ENCODE data around the gene WDR20.
A peak's percentile ranks its signal among the peaks of the same experiment; 100 is the strongest.
"Not testable (repeated sequence)": the region's sequence is repeated elsewhere in the genome, so short reads cannot be mapped to it uniquely, and the experiment has no call there.

WDR20 gene

GRCh38 chr14:102222009-102222575, 82.4 kb downstream of the WDR20 start:
- DNase-seq, result no peak

DNA sequence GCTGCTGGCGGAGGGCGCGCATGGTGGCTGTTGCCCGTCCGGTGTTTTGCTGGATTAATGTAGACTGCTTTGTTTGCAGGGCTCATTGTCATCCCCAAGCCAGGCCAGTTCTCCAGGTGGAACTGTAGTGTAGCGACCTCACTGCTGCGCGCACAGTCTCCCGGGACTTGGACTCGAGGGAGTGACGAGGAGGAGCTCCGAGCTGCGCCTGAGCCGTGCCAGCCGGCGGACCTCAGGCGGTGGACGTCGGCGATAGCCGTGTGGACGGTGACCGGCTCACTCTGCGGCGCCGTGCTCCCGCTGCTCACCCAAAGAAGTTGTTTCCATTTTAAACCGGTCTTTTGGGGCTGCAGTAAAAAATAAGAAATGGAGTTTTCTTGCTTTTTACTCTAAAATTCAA, 83.1 kb downstream of the WDR20 start:
- no peak for DNase-seq

- no peak for DNase-seq
Observed at GRCh38 chr14:102223682-102224081, 84.0 kb downstream of the WDR20 start.

DNA sequence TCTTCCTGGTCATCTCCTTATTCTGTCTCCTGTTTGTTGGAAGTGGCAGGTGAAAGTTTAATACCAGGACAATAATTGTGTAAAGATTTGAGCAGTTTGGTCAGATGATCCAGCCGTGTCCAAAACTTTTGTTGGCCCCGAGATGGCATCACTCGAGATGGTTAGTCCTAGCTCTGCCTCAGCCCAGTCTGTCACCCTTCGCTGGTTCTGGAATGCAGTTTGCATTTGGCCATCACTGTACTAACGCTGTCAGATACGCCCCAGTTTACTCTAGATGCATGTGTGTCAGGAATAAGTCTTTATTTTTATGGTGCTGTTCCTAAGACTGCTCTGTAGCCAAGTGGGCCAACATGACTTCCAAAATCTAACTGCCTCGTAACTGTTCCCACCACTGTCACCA, 85.7 kb downstream of the WDR20 start:
- no peak for DNase-seq

DNA sequence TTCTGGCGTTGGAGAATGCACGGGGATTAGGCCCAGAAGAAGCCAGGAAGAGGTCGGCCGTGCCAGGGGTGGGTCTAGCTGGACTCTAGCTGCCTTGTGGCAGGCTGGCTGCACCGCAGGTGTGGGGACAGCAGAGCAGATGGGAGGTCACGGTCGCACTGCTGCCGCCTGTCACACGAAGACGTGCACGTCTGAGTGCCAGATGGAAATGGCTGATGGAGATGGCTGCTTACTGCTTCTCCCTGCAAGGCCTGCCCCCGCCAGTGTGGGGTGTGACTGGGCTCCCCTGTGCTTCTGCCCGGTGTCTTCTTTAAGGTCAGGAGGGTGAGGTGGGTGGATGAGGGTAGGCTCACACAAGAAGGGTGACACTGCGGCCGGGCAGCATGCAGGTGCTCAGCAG, 86.2 kb downstream of the WDR20 start:
- DNase-seq, result no peak

DNA sequence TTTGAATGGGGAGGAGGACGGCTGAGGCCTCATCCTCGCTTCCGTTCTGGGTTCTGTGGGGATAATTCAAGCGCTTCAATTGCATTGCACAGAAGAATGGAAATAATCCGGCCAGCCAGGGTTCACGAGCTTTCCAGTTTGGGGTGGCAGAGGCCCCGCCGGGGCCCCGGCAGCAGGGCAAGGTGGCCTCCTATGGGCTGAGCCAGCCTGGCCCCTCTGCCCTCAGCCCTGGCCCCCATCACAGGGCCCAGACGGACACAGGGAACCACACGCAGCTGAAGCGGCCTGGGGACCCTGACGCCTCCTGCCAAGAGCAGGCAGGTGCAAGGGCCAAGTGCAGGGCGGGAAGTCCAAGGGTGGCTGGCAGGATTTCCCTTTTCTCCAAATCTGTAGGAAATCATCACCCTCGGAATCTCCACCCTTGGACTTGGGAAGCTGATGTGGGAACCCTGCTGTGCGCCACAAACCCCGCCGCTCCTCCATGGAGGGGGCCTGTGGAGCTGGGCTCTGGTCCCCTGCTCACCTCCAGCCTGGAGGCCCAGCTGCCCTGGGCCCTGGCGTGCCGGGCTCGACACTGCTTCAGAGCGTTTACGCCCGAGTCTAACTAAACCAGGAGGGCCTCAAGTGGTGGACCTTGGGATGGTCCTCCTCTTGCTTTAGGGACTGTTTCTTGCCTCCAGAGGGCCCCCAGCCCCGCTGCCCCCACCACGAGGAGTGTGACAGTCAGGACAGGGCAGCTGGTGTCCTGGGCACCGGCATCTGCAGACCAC, 86.8 kb downstream of the WDR20 start:
- no peak for DNase-seq

GRCh38 chr14:102227184-102227964, 87.7 kb downstream of the WDR20 start:
- DNase-seq, result no peak

- DNase-seq, result no peak
Observed at GRCh38 chr14:102229071-102229738, 89.5 kb downstream of the WDR20 start.

- no peak for DNase-seq
Observed at GRCh38 chr14:102229739-102230092, 90.0 kb downstream of the WDR20 start.

- DNase-seq, result no peak
Observed at GRCh38 chr14:102230481-102231210, 90.9 kb downstream of the WDR20 start.

DNA sequence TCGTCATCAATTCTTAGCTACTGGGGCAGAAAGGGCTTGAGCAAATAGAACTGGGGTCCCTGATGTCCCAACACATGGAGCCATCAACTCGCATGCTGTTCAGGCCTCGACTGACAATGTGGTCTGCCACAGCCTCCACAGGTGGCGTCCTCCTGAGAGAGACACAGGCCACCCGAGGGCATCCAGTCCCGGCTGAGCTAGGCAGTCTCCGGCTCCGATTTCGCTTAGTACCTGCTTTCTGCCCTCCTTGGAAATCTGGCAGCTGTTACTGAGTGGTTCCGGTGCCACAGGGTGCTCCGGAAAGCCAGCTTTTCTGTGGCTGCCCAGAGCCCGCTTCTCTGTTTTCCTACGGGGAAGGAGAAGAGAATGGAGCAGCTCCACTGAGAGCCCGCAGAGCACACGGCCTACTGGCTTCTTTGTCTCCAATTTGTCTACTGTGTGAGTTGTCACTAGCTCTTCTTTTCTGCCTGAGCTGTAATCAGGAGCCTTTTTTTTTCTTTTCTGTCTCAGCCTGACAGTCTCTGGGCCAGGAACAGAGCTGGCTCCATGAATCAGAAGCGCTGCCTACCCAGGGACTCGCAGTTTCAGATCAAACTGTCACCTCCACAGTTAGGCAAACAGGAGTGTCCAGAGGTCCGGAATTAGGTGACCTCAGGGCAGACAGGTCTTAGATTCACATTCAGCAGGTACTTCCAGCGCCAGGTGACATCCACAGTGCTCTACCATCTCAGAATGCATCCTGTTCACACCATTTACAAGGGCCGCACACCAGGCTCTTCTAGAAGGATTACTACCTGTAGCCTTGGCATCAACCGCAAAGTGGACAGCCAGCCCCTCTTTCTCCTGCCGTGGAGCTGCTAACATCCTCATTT, 92.0 kb downstream of the WDR20 start:
- no peak for DNase-seq

DNA sequence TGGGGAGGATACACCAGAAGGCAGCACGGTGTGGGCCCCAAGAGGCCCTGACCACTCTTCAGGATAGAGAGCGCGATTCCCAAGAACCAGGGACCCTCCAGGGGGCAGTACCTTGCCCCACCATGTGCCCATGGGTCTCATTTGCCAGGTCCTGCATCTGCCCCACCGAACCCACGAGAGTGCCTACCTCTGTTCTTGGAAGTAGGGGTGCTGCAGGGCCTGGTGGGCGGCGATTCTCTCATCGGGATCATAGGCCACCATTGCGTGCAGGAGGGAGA, 92.6 kb downstream of the WDR20 start:
- no peak for DNase-seq

- no peak for DNase-seq
Observed at GRCh38 chr14:102233081-102233480, 93.4 kb downstream of the WDR20 start.

- DNase-seq, result no peak
Observed at GRCh38 chr14:102234331-102235264, 94.9 kb downstream of the WDR20 start.

DNA sequence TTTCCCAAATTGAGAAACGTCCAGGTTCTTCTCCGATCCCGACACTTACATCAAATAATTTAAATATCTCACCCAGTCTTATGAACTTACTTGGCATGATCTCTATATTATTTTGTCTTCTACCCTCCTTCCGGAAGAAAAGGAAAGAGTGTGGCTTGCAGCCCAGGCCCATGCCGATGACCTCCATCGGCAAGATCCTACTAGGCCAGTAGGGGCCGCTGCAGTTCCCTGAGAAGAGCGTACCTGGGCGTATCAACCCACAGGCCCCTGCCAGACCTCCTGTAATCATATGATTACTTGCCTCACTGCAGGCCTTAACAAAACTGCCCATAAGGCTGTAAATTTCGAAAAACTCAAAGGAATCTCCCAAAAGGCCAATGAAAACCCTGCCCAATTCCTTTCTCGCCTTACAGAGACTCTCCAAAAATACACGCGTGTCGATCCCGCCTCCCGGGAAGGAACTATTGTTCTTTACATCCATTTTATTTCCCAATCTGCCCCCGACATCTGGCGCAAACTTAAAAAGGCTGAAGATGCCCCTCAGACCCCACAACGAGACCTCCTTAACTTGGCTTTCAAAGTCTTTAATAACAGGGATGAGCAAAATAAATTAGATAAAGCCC, 95.7 kb downstream of the WDR20 start:
- DNase-seq, result peak; percentile 23

GRCh38 chr14:102236026-102236425, 96.3 kb downstream of the WDR20 start:
- no peak for DNase-seq

- DNase-seq, result no peak
Observed at GRCh38 chr14:102238131-102238530, 98.4 kb downstream of the WDR20 start.

DNA sequence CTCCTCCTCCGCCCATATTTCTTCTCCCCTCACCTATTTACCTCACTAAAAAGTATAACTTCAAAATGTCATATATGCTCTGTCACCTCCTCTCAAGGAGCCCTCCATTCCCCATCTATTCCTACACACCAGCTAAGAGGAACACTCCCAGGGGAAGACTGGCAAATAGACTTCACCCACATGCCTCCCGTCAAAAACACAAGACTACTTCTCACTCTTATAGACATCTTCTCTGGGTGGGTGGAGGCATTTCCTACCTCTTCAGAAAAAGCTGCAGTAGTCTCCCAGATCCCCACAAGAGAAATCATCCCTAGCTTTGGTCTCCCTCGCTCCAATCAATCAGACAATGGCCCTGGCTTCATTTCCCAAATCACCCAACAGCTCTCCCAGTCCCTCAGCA, 99.1 kb downstream of the WDR20 start:
- no peak for DNase-seq

GRCh38 chr14:102239231-102239630, 99.5 kb downstream of the WDR20 start:
- no peak for DNase-seq

DNA sequence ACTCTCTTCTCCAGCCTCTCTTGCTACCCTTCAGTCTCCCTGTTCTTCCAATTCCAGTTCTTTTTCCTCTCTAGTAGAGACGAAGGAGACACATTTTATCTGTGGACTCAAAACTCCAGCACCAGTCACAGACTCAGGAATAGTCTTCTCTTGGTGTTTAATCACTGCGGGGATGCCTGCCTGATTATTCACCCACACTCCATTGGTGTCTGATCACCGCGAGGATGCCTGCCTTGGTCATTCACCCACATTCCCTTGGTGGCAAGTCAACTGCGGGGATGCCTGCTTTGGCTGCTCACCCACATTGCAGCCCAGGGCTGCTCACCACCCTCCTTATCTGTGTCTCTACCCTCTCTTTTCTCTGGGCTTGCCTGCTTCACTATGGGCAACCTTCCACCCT, 100.8 kb downstream of the WDR20 start:
- not testable (repeated sequence) for DNase-seq
